ENCODE measurements around the gene DNAJB6. TPM values are rescaled to one million over a fixed set of nuclear protein-coding genes. Genes with fewer than 3 reads are reported as not detected.

Gene DNAJB6
- total RNA-seq, 1 donor from 2014 or later = 90.7 TPM

DNA sequence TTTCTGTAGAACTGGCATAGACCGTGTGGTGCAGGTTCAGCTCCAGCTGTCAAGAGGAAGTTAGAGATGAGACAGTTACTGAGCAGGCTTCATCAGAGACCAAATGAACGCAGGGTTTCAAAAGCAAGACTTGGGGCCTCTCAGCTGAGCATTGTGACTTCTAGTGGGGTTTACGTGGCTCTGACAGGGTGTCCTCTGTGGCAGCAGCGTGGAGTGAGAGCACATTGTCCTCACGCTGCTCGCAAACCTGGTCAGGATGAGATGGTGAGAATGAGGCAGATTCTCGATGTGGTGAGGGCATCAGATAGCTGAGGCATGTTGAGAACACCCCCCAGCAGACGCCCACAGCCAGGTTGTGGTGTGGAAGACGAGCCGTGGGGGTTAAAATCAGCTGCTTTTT lies 126.0 kb downstream of the DNAJB6 start:
- intact Hi-C loops (cut with micrococcal nuclease) = no loop called here

- intact Hi-C loops (cut with micrococcal nuclease) = no loop called here
Measured at GRCh38 chr7:157463245-157463644, 126.4 kb downstream of the DNAJB6 start.

DNA sequence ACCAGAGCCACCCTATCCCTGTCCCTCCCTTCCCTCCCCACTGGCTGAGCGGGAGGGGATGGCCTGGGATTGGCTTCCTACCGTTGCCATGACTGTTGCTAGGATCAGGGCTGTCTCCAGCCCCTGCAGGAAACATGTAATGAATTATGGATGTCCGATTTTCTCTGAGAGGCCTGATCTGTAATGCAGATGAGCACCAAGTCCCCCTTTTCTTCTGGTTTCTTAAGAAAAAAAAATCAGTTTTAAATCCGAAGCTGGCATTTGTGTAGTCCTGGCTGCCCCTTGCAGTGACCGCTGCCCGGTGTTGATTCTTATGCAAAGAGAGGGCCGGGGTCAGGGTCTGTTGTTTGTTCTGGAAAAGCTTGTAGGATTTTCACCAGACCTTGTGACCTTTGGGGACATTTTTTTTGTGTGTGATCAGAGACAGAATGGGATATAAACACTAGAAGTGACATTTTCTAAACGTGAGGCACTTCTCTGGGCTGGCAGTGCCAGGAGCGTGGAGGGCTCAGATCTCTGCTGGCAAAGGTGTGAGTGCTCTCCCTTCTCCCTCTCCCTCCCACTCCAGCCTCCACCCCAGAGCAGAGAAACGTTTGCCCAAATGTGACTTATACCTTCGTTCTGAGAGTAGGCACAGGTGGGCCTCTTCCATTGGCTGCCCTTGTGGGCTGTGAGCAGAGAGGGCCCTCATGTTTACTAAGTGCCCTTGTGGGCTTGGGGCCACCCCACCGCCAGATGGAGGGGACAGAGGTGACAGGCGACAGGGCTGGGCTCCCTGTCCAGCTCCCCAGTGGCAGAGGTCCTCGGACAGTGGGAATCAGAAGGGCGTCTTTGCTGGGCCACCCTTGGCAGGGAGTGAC lies 127.5 kb downstream of the DNAJB6 start:
- intact Hi-C loops (cut with micrococcal nuclease) = no loop called here

DNA sequence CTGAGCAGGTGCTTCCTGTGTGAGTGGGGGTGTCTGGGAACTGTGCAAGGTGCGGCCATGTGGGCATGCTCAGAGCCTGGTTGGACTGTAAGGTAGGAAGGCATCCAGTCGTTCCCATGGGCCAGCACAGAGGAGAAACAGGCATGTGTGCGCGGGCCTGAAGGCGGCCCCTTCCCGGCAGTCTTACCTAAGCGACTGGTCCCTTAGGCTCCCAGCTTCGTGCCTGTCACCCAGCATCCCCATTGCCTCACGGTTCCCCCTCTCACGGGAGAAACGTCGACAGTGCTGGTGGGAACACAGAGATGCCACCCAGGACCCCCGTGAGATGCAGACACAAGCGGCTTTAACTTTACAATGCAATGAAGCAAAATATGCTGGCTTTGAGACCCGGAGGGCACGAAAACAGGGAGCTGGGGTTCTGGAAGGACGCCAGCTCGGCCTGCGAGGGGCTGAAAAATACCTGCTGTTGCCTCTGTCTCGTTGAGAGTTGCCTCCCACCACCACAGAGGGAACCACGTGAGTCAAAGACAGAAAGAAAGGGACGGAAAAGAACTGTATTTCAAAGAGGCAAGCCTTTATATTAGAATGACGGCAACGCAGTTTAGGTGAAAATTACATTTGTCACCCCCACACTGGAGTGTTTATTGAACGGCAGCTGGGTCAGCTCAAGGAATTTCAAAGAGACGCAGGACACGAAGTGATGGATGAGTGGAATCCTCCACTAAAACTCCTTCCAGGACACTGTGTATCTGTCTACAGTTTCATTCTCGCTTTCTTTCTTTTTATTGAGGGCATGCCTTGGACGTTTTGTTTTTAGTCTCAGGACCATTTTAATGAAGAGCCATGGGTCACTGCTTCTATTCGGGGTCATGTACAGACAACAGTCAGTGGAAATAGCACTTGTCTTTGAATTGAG lies 128.4 kb downstream of the DNAJB6 start:
- intact Hi-C loops (cut with micrococcal nuclease) = no loop called here

DNA sequence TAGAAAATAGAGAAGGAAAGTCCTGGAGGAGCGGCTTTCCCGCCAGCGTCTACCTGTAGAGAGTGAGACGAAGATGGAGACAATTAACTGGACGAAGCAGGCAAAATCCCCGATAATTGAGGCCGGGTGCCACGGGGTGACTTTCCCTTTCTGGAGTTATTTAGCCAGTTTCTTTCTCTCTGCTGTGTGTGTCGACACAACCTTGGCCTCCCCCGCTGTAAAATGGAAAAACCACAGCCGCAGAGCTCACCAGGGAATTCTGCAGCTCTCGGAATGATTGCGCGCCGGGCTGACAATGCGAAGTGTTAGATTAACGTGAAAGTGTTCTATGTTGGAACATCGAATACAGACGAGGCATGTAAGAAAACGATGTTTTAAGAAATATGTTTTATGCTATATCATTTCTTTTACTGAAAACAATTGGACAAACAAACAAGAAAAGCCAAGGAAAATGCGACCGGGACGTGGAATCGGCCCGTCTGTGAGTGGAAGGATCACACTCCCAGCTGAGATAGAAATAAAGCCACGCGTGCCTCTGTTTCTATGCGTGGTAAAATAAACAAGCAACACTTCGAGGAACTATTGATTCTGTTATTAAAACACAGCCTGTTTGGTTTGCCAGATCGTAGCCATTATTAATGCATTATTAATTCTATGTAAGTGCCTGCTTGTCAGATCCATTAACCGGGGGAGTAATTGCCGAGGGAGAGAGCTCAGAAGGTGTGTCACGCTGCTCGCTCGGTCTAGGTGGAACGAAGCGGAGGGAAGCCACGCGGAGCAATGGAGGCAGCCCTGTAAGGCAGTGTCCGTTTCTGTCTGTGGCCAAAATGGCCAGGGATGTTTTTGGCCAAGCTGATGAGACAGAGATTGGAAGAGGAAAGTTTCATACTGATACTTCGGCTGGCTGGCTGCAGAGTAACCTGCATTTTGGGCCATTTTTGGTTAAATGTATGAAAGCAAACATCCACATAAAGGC lies 129.4 kb downstream of the DNAJB6 start:
- intact Hi-C loops (cut with micrococcal nuclease) = no loop called here

- intact Hi-C loops (cut with micrococcal nuclease) = no loop called here
Measured at GRCh38 chr7:157466867-157467261, 130.1 kb downstream of the DNAJB6 start.

Other genes with a start within 250 kb of the DNAJB6 start
- 63.8 and 70.2 TPM in 2 replicates for gene UBE3C, start 198.1 kb upstream of the DNAJB6 start, total RNA-seq

Data from T-helper 1 cell treated with Interleukin-12 subunit alpha and Interleukin-12 subunit beta and Interleukin-4 antibody, amounts not matched to agents 30 ng/mL and 1 ng/mL, for 36 hours (primary cell).